Thyroid gland (tissue), 4 donors: Measurements from ENCODE around the gene ANKRD45. TPM values are rescaled to one million over a fixed set of nuclear protein-coding genes. Genes with fewer than 3 reads are reported as not detected.

Experiments used
- DNase-seq, 2 donors: peaks; one replicate each; pipeline ENCODE4 v3.0.0-alpha.2; 2019
- H3K27ac ChIP-seq, 3 donors: fragments of 200-600 bp; sonication (generic); 1 replicate in 2 of 3; 2 replicates in 1 of 3; pipeline ENCODE4 v1.5.1; 2016 to 2019; ENCODE audit warnings: mild to moderate bottlenecking in 1 of 3, moderate library complexity in 1 of 3
- H3K27me3 ChIP-seq: fragments of 200-600 bp; sonication (generic); one replicate; pipeline ENCODE4 v1.5.1; 2019
- H3K36me3 ChIP-seq, 2 donors: fragments of 200-600 bp; sonication (generic); one replicate each; pipeline ENCODE4 v1.5.1; 2016 to 2019
- H3K4me1 ChIP-seq, 2 donors: fragments of 200-600 bp; sonication (generic); one replicate each; pipeline ENCODE4 v1.5.1; 2017 to 2019
- H3K4me3 ChIP-seq, 3 donors: fragments of 200-600 bp; sonication (generic); replicated peaks in 1 of 3; 1 replicate in 2 of 3; 2 replicates in 1 of 3; pipeline ENCODE4 v1.5.1; 2016; ENCODE audit warnings: mild to moderate bottlenecking in 1 of 3
- H3K9me3 ChIP-seq: fragments of 200-600 bp; sonication (generic); one replicate; pipeline ENCODE4 v1.5.1; 2017
- POLR2A ChIP-seq, 2 donors: fragments of 450-650 bp; IDR thresholded peaks; one replicate each; pipeline ENCODE4 v1.6.1; 2017; ENCODE audit warnings: antibody characterized with exemption in 2 of 2, mild to moderate bottlenecking in 2 of 2, moderate library complexity in 1 of 2
- WGBS, 2 donors: methylation state at CpG; one replicate each; pipeline ENCODE4 v1.1.5; 2017; 5-methylcytosine and 5-hydroxymethylcytosine counted together
- intact Hi-C: fragments of 100-400 bp; cut with DNase I; formaldehyde crosslinking; loops from one replicate; pipeline ENCODE4 v1.15.1; 2023
- total RNA-seq, 4 donors: library from RNA; depleted of rRNA; stranded (reverse); fragments of >200 nt; gene quantifications; one replicate each; pipeline ENCODE4 v1.2.3, GENCODE V29; 2016
- TF ChIP-seq, protein P1 (sequence below), 6 experiments: fragments of 200-600 bp in 3 of 6; fragments of 450-650 bp in 3 of 6; sonication (generic) in 3 of 6; IDR thresholded peaks; one replicate each; pipeline ENCODE4 v1.5.1; 2016 to 2019; ENCODE audit warnings: antibody characterized with exemption in 6 of 6, mild to moderate bottlenecking in 2 of 6, inconsistent platforms in 1 of 6, moderate library complexity in 1 of 6

ANKRD45 gene
- total RNA-seq, 4 donors from 2014 or later = 0.27 to 2.3 (median 0.94) TPM

DNA sequence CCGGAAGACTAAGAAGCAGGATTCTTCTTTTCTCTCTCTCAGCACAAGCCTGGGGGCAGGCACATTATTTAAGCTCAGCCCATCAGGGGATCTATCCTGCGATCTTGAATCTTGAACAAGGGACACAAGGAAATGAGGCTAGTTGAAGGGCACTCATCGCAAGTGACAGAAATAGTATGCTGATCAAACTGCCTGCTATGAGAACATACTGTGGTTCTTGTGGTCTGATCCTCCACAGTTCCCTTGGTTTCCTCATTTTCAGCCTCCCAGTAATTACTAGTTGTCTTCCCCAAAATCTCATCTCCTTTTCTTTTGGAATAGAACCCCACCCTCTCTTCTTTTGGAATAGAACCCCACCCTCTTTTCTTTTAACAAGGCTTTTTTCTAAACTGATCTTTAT lies 6.5 kb downstream of the ANKRD45 start:
- TF ChIP-seq, protein P1, sequence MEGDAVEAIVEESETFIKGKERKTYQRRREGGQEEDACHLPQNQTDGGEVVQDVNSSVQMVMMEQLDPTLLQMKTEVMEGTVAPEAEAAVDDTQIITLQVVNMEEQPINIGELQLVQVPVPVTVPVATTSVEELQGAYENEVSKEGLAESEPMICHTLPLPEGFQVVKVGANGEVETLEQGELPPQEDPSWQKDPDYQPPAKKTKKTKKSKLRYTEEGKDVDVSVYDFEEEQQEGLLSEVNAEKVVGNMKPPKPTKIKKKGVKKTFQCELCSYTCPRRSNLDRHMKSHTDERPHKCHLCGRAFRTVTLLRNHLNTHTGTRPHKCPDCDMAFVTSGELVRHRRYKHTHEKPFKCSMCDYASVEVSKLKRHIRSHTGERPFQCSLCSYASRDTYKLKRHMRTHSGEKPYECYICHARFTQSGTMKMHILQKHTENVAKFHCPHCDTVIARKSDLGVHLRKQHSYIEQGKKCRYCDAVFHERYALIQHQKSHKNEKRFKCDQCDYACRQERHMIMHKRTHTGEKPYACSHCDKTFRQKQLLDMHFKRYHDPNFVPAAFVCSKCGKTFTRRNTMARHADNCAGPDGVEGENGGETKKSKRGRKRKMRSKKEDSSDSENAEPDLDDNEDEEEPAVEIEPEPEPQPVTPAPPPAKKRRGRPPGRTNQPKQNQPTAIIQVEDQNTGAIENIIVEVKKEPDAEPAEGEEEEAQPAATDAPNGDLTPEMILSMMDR (IDR thresholded peaks at IDR 0.05) = no peak
- no peak for TF ChIP-seq POLR2A (IDR thresholded peaks at IDR 0.05)
- Histone ChIP-seq H3K36me3 (no peaks in the 10 kb centered on the region), H3K4me3 (no peak overlapping the region), H3K9me3 (no peaks in the 10 kb centered on the region), H3K27me3 (no peaks in the 10 kb centered on the region), H3K4me1 (no peaks in the 10 kb centered on the region), H3K27ac (no peak overlapping the region)
- no peak for DNase-seq
- 84 to 92% methylated on average over 3 of the region's 3 CpGs for WGBS, 2 donors
- intact Hi-C loops = no loop called here

DNA sequence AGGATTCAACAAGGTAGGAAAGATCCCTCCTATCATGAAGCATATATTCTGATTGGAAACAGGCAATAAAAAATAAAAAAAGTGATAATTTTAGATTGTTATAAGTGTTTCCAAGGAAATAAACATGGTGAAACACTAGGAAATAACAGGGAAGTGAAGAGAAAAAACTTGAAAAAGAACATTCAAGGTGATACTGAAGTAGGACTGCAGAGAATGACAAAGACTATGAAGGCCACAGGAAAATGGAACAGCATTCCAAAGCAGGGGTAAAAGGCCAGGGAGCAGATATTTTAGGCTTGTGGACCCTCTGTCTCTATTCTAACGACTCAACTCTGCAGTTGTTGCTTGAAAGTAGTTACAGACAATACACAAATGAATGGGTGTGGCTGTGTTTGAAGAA lies 7.9 kb downstream of the ANKRD45 start:
- Histone ChIP-seq H3K4me3 (no peak overlapping the region), H3K27ac (no peak overlapping the region), H3K9me3 (no peaks in the 10 kb centered on the region), H3K4me1 (no peaks in the 10 kb centered on the region), H3K36me3 (no peaks in the 10 kb centered on the region), H3K27me3 (no peaks in the 10 kb centered on the region)
- intact Hi-C loops = no loop called here
- DNase-seq = no peak
- 36 to 37% methylated on average over 1 of the region's 1 CpG for WGBS, 2 donors
- TF ChIP-seq, protein P1 (IDR thresholded peaks at IDR 0.05) = no peak
- TF ChIP-seq POLR2A (IDR thresholded peaks at IDR 0.05) = no peak

DNA sequence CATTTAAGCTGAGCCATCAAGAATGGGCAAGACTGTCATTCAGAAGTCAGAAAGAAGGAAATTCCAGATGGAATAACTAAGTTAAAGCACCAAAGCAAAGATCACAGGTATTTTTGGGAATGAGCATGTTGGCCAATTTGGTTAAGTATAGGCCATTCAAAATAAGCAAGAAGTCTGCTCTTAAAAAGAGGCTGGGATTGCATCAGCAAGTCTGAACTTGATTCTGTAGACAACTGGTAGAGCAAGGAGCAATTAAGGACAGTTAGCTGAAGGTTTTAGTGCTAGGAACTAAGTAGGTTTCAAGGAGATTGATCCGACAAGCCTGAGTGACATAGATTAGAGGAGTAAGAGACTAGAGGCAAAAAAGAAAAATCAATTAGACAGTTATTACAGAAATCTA lies 8.4 kb downstream of the ANKRD45 start:
- Histone ChIP-seq H3K27me3 (no peaks in the 10 kb centered on the region), H3K4me1 (no peaks in the 10 kb centered on the region), H3K36me3 (no peaks in the 10 kb centered on the region), H3K4me3 (no peak overlapping the region), H3K27ac (no peak overlapping the region), H3K9me3 (no peaks in the 10 kb centered on the region)
- TF ChIP-seq POLR2A (IDR thresholded peaks at IDR 0.05) = no peak
- TF ChIP-seq, protein P1 (IDR thresholded peaks at IDR 0.05) = no peak
- intact Hi-C loops = no loop called here
- no peak for DNase-seq
- 73 to 87% methylated on average over 1 of the region's 1 CpG for WGBS, 2 donors

DNA sequence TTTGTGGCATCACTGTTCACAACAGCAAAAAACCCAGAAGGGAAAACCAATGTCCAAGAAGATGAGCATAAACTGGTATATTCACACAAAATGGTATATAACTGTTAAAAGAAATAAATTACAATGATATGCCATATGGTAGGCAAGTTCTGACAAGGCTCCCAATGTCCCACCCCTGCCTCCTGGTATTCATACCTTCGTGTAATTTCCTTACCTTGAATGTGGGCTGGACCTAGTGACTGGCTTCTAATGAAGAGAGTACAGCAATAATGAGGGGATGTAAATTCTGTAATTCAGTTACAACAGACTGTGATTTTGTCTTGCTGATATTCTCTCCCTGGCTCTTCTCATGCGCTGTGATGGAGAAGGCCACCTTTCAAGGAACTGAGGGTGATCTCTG lies 9.3 kb downstream of the ANKRD45 start:
- WGBS, 2 donors = 90 to 92% methylated on average over 2 of the region's 2 CpGs
- Histone ChIP-seq H3K27ac (no peak overlapping the region), H3K36me3 (no peaks in the 10 kb centered on the region), H3K9me3 (no peaks in the 10 kb centered on the region), H3K4me3 (no peak overlapping the region), H3K27me3 (no peaks in the 10 kb centered on the region), H3K4me1 (no peaks in the 10 kb centered on the region)
- no peak for DNase-seq
- intact Hi-C loops = no loop called here
- no peak for TF ChIP-seq POLR2A (IDR thresholded peaks at IDR 0.05)
- TF ChIP-seq, protein P1 (IDR thresholded peaks at IDR 0.05) = no peak

DNA sequence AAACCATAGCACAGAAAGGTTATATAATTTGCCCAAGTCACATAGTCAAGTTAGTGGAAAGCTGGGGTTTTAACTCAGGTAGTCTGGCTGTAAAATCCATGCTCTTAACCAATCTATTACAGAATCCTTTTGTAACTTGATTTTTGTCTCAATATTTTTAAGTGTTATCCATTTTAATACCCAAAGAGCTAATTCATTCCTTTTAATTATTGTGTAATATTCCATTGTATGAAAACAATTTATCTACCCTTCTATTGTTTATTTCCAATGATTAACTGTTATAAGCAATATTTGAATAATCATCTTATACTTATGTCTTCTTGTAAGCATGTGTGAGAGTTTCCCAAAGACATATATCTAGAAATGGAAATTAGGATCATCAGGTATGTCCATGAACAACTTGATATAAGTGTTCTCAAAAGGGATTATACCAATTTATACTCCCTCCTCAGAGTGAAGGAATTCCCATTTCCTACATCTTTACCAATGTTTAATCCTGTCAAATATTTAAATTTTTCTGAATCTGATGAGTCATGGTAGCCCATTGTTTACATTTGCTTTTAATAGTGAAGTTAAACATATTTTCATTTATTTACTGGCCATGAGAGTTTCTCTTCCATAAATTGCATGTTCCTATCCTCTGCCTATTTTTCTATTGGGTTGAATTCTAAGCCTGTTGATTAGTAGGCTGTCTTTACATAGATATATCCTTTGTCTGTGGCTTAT lies 20.6 kb downstream of the ANKRD45 start:
- H3K4me1 ChIP-seq = no peaks in the 10 kb centered on the region
- no peaks in the 10 kb centered on the region for H3K36me3 ChIP-seq
- no peaks in the 10 kb centered on the region for H3K9me3 ChIP-seq
- TF ChIP-seq, protein P1 (IDR thresholded peaks at IDR 0.05) = no peak
- TF ChIP-seq POLR2A (IDR thresholded peaks at IDR 0.05) = no peak
- DNase-seq = no peak
- no peak overlapping the region for H3K27ac ChIP-seq
- H3K27me3 ChIP-seq = no peaks in the 10 kb centered on the region
- no peak overlapping the region for H3K4me3 ChIP-seq
- intact Hi-C loops = no loop called here
